GM18873 (cell line): ENCODE measurements around the gene KIF25.
"Not testable (repeated sequence)": the region's sequence is repeated elsewhere in the genome, so short reads cannot be mapped to it uniquely, and the experiment has no call there.

ENCODE experiments used
- ATAC-seq: cut with Tn5 transposase; IDR thresholded peaks from one replicate; pipeline ENCODE4 v1.9.1; 2021; ENCODE audit warnings: mild to moderate bottlenecking, moderate library complexity, moderate number of reproducible peaks; ENCODE audit not compliant: unreplicated experiment, low FRiP score

The KIF25 gene

GRCh38 chr6:167993169-167993568, 4.3 kb upstream of the KIF25 start:
- no peak for ATAC-seq

GRCh38 chr6:167993831-167994230, 3.6 kb upstream of the KIF25 start:
- ATAC-seq: no peak

- ATAC-seq: no peak
Observed at GRCh38 chr6:167995302-167995701, 2.2 kb upstream of the KIF25 start.

GRCh38 chr6:167995731-167996151, 1.7 kb upstream of the KIF25 start:
- ATAC-seq: no peak

- ATAC-seq: no peak
Observed at GRCh38 chr6:167996424-167997199, 859 bp upstream of the KIF25 start.

- no peak for ATAC-seq
Observed at GRCh38 chr6:167998215-167998614, 744 bp downstream of the KIF25 start.

GRCh38 chr6:168000198-168001028, 2.9 kb downstream of the KIF25 start:
- no peak for ATAC-seq

GRCh38 chr6:168001029-168001332, 3.5 kb downstream of the KIF25 start:
- ATAC-seq: no peak

GRCh38 chr6:168001514-168001913, 4.0 kb downstream of the KIF25 start:
- ATAC-seq: not testable (repeated sequence)

- ATAC-seq: no peak
Observed at GRCh38 chr6:168002804-168003203, 5.3 kb downstream of the KIF25 start.

GRCh38 chr6:168004023-168004422, 6.6 kb downstream of the KIF25 start:
- ATAC-seq: no peak

GRCh38 chr6:168004945-168005344, 7.5 kb downstream of the KIF25 start:
- ATAC-seq: no peak

- ATAC-seq: no peak
Observed at GRCh38 chr6:168005796-168006195, 8.3 kb downstream of the KIF25 start.

GRCh38 chr6:168007592-168008338, 10.3 kb downstream of the KIF25 start:
- ATAC-seq: no peak

- ATAC-seq: no peak
Observed at GRCh38 chr6:168009331-168009730, 11.9 kb downstream of the KIF25 start.

GRCh38 chr6:168011291-168011690, 13.8 kb downstream of the KIF25 start:
- ATAC-seq: no peak

- no peak for ATAC-seq
Observed at GRCh38 chr6:168012431-168013249, 15.2 kb downstream of the KIF25 start.

- ATAC-seq: no peak
Observed at GRCh38 chr6:168013250-168013915, 15.9 kb downstream of the KIF25 start.

- no peak for ATAC-seq
Observed at GRCh38 chr6:168014428-168014827, 17.0 kb downstream of the KIF25 start.

- ATAC-seq: no peak
Observed at GRCh38 chr6:168015009-168015408, 17.5 kb downstream of the KIF25 start.
